Loucy (cell line): ENCODE data around the gene C19orf67.

Experiments used
- H2AFZ ChIP-seq: fragments of 200-600 bp; sonication (generic); 2 replicates; pipeline ENCODE4 v1.6.0; 2016; ENCODE audit warnings: antibody characterized with exemption, mild to moderate bottlenecking, low read length, moderate library complexity
- H3F3A ChIP-seq: fragments of 200-600 bp; 2 replicates; pipeline ENCODE4 v1.6.0; 2016; ENCODE audit warnings: antibody characterized with exemption, low read depth, mild to moderate bottlenecking
- H3K27me3 ChIP-seq: fragments of 200-600 bp; sonication (generic); 2 replicates; pipeline ENCODE4 v1.6.1; 2014; ENCODE audit warnings: low read length, mild to moderate bottlenecking; ENCODE audit not compliant: insufficient read depth, poor library complexity, severe bottlenecking
- H3K36me3 ChIP-seq: fragments of 200-600 bp; sonication (generic); 2 replicates; pipeline ENCODE4 v1.6.1; 2016; ENCODE audit warnings: low read length; ENCODE audit not compliant: insufficient read depth
- H3K4me1 ChIP-seq: fragments of 200-600 bp; sonication (generic); 2 replicates; pipeline ENCODE4 v1.5.1; 2014; ENCODE audit warnings: low read length, mild to moderate bottlenecking; ENCODE audit not compliant: insufficient read depth, poor library complexity, severe bottlenecking
- H3K4me2 ChIP-seq: fragments of 200-600 bp; sonication (generic); 2 replicates; pipeline ENCODE4 v1.6.0; 2014; ENCODE audit warnings: antibody characterized with exemption, low read length, low read depth, mild to moderate bottlenecking; ENCODE audit not compliant: poor library complexity, severe bottlenecking
- H3K4me3 ChIP-seq: fragments of 200-600 bp; sonication (generic); 2 replicates; pipeline ENCODE4 v1.5.1; 2014; ENCODE audit warnings: low read length, mild to moderate bottlenecking, mixed read lengths; ENCODE audit not compliant: poor library complexity, severe bottlenecking
- H3K79me2 ChIP-seq: fragments of 200-600 bp; sonication (generic); 2 replicates; pipeline ENCODE4 v1.6.1; 2014; ENCODE audit warnings: low read length; ENCODE audit not compliant: insufficient read depth
- H3K9ac ChIP-seq: fragments of 200-600 bp; sonication (generic); 2 replicates; pipeline ENCODE4 v1.6.0; 2014; ENCODE audit warnings: mild to moderate bottlenecking, low read depth, low read length, moderate library complexity; ENCODE audit not compliant: poor library complexity, severe bottlenecking
- H3K9me2 ChIP-seq: fragments of 200-600 bp; sonication (generic); replicated peaks from 2 replicates; pipeline ENCODE4 v1.6.1; 2016; ENCODE audit warnings: low read depth, low read length, mixed read lengths
- H3K9me3 ChIP-seq: fragments of 200-600 bp; sonication (generic); 2 replicates; pipeline ENCODE4 v1.6.1; 2014; ENCODE audit warnings: mild to moderate bottlenecking, antibody characterized with exemption, low read length, low read depth; ENCODE audit not compliant: insufficient read depth
- H4K20me1 ChIP-seq: fragments of 200-600 bp; sonication (generic); 2 replicates; pipeline ENCODE4 v1.6.0; 2014; ENCODE audit warnings: antibody characterized with exemption, low read length, mild to moderate bottlenecking; ENCODE audit not compliant: insufficient read depth, poor library complexity, severe bottlenecking
- CTCF ChIP-seq: fragments of 200-600 bp; sonication (generic); conservative IDR thresholded peaks from 2 replicates; pipeline ENCODE4 v1.5.1; 2014; ENCODE audit warnings: mild to moderate bottlenecking, antibody characterized with exemption, low read length
- EZH2phosphoT487 ChIP-seq: fragments of 200-600 bp; IDR thresholded peaks from 2 replicates; pipeline ENCODE4 v1.6.1; 2018; ENCODE audit warnings: antibody characterized with exemption, mild to moderate bottlenecking, moderate library complexity, borderline replicate concordance

C19orf67 gene

GRCh38 chr19:14088634-14089411 is 3.2 kb upstream of the C19orf67 start:
- Histone ChIP-seq H3K4me1 (peaks cover 17% of the 10 kb centered on the region), H2AFZ (no peak overlapping the region), H3K9me3 (no peaks in the 10 kb centered on the region), H3K4me3 (peak overlapping the region; percentile 69), H4K20me1 (peaks cover 11% of the 10 kb centered on the region), H3K27me3 (no peaks in the 10 kb centered on the region), H3F3A (no peaks in the 10 kb centered on the region; the same call in 1 of the 2 replicates), H3K9me2 (no peaks in the 10 kb centered on the region), H3K4me2 (peak overlapping the region; percentile 69), H3K79me2 (peaks cover 17% of the 10 kb centered on the region; the same call in 1 of the 2 replicates), H3K9ac (no peak overlapping the region), H3K36me3 (no peaks in the 10 kb centered on the region; the same call in 1 of the 2 replicates)
- TF ChIP-seq EZH2phosphoT487 (no peak), CTCF (no peak)

GRCh38 chr19:14086098-14086497 is 515 bp upstream of the C19orf67 start:
- H3F3A ChIP-seq: no peaks in the 10 kb centered on the region; the same call in 1 of the 2 replicates
- peaks cover 17% of the 10 kb centered on the region for H3K4me1 ChIP-seq
- H3K9me3 ChIP-seq: no peaks in the 10 kb centered on the region
- no peak overlapping the region for H3K4me2 ChIP-seq
- H3K4me3 ChIP-seq: no peak overlapping the region
- peaks cover 12% of the 10 kb centered on the region; the same call in 1 of the 2 replicates for H3K79me2 ChIP-seq
- H4K20me1 ChIP-seq: peaks cover 11% of the 10 kb centered on the region
- no peaks in the 10 kb centered on the region for H3K27me3 ChIP-seq
- TF ChIP-seq CTCF (no peak), EZH2phosphoT487 (no peak)
- no peaks in the 10 kb centered on the region; the same call in 1 of the 2 replicates for H3K36me3 ChIP-seq
- H2AFZ ChIP-seq: no peak overlapping the region
- no peak overlapping the region for H3K9ac ChIP-seq
- no peaks in the 10 kb centered on the region for H3K9me2 ChIP-seq

- Histone ChIP-seq H3F3A (no peaks in the 10 kb centered on the region; the same call in 1 of the 2 replicates), H3K4me2 (peak overlapping the region; percentile 82), H3K9me2 (no peaks in the 10 kb centered on the region), H4K20me1 (no peaks in the 10 kb centered on the region), H3K9me3 (no peaks in the 10 kb centered on the region), H2AFZ (no peak overlapping the region), H3K36me3 (no peaks in the 10 kb centered on the region), H3K4me3 (peak overlapping the region; percentile 83), H3K79me2 (no peaks in the 10 kb centered on the region), H3K27me3 (no peaks in the 10 kb centered on the region), H3K9ac (no peak overlapping the region), H3K4me1 (peaks cover 20% of the 10 kb centered on the region)
- no peak for TF ChIP-seq CTCF
Observed at GRCh38 chr19:14082675-14082960, 3.0 kb downstream of the C19orf67 start.
